ENCODE data around the gene DNASE2B.
A peak's percentile ranks its signal among the peaks of the same experiment; 100 is the strongest.

The DNASE2B gene

DNA sequence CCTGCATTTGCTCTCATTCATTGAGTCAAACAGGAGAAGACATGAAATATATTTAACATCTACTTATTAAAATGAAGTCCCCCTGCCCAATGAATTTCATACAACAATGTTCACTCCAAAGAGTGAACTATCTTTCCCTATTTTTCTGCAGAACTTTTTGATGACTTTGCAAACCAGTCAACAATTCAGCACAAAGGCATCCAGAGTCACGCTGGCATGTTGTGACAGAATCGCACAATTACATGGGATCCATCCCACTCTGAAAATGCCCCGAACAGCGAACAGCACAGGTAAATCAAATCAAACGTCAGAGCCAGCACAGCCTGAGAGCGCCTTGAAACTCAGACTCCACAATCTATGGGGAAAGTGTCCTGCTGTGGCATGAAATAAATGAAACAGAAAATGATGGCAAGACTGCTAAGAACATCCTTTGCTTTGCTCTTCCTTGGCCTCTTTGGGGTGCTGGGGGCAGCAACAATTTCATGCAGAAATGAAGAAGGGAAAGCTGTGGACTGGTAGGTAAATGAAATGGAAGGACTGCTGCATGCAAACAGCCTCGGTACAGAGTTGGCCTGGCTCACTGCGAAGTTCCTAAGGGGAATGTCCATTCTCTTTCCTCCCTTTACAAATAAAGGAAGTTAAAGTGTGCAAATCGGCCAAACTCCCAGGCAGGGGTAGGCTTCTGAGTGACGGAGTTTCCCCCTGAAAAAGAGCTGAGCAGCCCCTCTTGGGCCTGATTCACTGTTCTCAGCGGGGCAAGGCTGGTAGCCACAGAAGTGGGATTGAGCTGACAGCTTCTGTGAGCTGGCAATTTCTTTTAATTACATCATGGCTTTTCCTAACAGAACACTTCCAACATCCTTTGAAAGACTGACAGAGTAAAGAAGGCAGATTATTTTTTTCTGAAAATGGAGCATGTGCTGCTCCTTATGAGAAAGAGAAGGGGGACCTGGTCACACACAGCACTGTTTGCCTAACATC lies at the start of gene DNASE2B:
Gene DNASE2B (plus strand): TSS at position 310 of the 981 bp plus-strand sequence. CDS start 81 bp downstream, at position 391.
- no peak for DNase-seq

DNA sequence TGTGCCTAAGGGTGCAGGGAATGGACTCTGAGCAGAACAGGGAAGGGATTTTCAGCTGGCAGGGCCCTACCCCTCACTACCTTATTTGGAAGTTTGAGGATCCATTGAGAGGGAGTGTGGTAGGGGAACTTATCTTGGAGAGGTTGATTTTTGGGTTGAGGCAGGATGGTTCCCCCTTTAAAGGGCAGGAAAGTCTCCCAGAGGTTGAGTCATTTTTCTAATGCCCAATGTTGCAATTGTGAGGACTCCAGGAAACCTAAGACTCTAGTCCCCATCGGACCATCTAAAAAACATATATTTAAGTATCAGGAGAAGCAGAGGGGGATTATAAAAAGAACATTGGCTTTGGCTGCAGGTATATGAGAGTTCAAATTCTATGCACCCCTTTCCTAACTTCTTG lies 49.5 kb upstream of the DNASE2B start:
- no peak for DNase-seq

- DNase-seq: no peak
Measured at GRCh38 chr1:84350104-84350503, 48.2 kb upstream of the DNASE2B start.

DNA sequence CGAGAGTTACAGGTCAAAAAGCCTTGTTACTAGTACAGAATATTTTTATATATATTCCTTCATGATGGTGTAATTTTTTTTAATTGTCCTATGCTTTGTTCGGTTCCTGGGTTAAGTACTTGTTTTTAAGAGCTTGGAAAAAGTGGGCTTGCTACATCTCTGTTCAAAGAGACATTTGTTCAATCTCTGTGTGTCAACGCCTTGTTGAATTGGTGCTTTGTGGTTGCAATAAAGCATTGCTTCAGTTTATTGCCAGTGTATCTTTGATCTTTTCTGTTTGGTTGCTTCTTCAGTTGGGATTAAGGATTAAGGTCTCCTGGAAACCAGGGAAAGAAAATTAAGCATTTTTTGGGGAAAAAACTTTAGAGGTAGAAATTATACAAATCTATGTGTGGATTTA lies 47.7 kb upstream of the DNASE2B start:
- no peak for DNase-seq

GRCh38 chr1:84352298-84353106 lies 45.8 kb upstream of the DNASE2B start:
- DNase-seq: no peak

GRCh38 chr1:84353695-84354094 lies 44.6 kb upstream of the DNASE2B start:
- DNase-seq: no peak

GRCh38 chr1:84355556-84355955 lies 42.7 kb upstream of the DNASE2B start:
- no peak for DNase-seq

- no peak for DNase-seq
Measured at GRCh38 chr1:84356881-84357280, 41.4 kb upstream of the DNASE2B start.

- DNase-seq: no peak
Measured at GRCh38 chr1:84358695-84359094, 39.6 kb upstream of the DNASE2B start.

DNA sequence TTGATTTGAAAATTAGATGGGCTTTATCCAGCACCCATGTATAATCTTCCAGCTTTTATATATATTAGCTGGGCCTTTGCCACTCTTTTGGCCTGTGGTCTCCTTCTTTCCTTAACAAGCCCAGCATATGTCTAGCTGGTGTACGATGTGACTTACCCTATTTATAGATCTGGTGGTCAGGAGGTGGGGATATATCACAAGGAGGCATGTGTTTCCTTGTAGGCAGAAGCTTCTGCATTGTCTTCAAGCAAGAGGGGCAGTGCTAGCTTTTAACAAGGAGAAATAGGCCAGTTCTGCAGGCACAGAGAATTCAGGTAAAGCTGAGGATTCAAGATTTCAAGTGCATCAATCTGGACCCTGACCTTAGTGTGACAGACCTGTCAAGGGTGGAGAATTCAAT lies 38.0 kb upstream of the DNASE2B start:
- DNase-seq: no peak

DNA sequence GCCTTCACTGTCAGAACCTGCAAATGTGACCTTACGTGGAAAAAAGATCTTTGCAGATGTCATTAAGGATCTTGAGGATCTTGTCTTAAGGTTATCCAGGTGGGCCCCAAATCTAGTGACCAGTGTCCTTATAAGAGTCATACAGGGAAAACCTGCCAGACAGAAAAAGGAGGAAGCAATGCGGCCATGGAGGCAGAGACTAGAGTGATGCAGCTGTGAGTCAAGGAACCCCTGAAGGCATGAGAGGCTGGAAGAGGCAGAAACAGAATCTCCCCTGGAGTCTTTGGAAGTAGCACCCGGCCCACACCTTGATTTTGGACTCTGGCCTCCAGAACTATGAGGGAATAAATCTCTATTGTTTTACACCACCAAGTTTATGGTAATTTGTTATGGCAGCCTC lies 36.5 kb upstream of the DNASE2B start:
- no peak for DNase-seq

DNA sequence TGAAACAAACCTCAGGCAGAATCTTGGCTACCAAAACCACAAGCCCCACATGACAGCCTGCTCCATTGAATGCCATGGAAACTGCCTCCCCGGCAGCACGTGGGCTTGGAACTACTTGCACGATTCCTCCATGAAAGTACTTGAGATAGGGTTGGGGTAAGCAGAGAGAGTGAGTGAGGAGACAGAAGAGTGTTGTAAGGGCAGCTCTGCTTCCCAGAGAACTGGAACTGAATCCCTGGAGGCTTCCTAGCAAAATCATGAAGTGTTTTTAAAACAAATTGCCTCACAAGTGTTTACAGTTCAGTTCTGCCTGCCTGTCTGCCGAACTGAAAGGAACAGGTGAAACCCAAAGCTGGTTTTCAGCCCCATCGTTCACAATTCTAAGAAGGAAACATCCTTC lies 35.3 kb upstream of the DNASE2B start:
- no peak for DNase-seq

GRCh38 chr1:84363622-84364021 lies 34.7 kb upstream of the DNASE2B start:
- no peak for DNase-seq

DNA sequence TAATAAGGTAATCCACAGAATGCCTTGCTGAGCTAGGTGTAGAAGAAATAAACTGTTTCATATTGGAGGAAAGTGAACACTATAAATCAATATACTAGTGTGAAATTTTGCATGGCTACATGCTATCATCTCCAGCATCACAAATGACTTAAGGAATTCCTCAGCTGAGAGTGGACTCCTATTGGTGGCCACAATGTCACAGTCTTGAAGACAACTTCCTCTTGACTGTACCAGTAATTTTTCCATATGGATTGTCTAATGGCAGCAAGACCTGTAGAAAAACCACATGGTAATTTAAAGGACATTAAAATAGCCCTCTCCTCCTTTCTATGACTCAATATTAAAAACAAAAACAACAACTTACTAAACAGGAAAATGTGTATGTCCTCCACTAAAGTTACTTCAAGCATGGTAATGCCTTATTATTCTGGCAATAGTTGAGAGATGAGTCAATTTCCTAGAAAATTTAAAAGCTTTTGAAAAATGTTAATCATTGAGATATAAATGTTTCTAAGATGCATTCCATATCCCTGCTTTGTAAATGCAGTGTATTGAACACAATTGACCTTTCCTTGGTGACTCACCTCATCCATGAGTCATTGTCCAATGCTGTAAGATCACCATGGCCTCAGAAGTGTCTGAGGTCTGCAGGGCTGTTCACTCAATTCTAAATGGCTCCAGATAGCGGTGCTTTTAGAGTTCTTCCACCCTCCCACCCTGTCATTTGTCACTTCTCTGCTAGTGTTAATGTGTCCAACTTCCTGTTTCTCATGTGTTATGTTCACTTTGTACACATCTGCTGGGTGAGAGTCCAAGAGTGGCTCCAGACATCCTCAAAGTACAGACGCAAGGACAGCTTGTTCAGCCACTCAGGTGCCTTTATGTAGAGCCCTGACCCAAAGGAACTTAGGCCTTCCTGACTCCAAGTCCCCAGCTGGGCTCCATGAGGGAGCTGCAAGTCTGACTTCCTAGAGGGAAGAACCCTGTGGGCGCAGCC lies 32.8 kb upstream of the DNASE2B start:
- peak; percentile 43 for DNase-seq

DNA sequence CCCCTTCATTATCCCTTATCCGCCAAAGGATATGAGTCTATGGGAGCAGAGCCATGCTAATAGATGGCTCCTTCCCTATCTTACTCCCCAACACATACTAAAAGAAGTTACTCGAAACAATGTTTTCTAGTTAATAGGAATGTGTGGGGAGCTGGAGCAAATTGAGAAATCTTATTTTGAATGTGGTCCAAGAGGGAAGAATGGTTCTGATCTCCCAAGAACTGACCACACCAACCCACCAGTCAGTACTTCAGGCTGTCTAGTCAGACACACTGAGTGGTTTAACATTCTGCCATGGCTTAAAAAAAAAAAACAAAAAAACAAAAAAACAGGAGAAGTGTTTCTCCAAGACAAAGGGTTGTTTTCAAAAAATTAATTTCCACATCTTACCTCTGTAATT lies 31.5 kb upstream of the DNASE2B start:
- DNase-seq: no peak

GRCh38 chr1:84367219-84367618 lies 31.1 kb upstream of the DNASE2B start:
- no peak for DNase-seq

DNA sequence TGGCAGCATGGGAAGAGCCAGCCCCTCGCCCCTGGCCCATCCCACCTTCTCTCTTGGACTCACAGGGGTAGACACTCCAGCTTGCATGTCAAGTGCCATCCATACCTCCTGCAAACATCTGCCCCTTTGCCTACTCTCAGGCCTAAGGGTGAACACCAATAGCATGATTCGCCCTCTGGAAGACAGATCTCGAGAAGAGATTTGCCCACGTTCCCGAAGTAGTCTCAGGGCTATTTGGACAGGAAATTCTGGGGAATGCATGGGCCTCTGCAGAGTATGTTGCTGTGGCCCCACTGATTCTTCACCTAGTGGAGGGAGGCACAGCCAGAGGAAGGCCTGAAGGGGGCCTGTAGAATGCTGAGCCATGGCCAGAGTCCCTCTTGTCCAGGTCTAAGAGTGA lies 29.8 kb upstream of the DNASE2B start:
- DNase-seq: no peak

GRCh38 chr1:84370266-84370665 lies 28.0 kb upstream of the DNASE2B start:
- no peak for DNase-seq

DNA sequence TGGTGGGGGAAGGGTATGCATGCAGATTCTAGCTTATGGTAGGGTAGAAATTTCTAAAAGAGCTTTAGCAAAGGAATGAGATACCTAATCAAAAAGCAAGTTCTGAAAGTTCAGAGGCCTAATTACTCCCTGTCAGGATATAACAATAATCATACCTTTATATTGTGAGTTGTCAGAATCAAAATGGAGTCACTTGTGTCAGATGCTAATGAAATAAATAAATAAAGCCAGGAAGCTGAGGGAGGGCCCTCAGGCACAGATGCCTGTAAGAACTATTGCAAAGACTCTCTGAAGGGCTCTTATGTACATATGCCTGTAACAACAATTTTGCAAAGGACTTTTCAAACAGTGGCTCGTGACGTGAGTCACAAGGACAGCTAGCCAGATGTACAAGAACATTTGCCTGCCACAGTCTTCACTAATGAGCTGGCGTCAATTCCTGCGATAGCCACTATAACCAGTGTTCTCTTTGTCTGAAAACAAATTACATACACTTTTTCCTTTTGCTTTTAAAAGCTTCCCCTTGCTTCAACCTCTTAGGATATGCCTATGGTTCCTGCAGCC lies 27.4 kb upstream of the DNASE2B start:
- DNase-seq: peak; percentile 67

GRCh38 chr1:84373436-84374141 lies 24.7 kb upstream of the DNASE2B start:
- no peak for DNase-seq

DNA sequence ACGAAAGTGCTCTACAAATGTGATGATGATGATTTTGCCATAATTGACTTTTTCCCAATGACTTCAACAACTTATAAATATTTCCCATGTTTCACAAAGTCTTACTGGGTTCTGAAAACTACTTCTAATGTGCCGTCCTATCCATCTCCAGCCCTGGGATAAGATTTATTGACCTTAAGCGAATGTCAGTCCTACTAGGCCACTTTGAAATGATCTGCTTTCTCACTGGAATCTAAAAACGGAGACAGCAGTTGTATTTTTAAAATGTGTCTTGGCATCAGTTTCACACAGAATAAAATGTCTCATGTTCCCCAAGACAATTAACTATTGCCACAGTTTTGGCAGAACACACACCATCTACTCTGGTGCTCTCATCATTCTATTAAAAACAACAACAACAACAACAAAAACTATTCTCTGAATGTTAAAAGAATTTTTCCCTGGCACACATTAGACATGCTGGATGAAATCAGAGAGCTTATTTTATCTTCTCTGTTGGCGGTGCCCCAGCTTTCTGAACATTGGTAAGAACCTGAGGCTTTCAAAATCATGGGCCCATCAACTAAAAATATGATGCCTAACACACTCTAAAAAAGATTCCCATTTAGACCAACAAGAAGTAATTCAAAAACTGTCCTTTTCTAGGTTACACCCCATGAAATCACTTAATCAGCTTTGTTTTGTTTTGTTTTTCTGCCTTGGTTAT lies 23.1 kb upstream of the DNASE2B start:
- no peak for DNase-seq
